Astrocyte of the cerebellum (primary cell): ENCODE measurements around the gene BMP8B.
"Not testable (repeated sequence)": the region's sequence is repeated elsewhere in the genome, so short reads cannot be mapped to it uniquely, and the experiment has no call there.

Source experiments
- DNase-seq: peaks from one replicate; pipeline ENCODE4 v3.0.0-alpha.2; 2011; ENCODE audit warnings: low read depth
- H3K4me3 ChIP-seq: 2 replicates; pipeline ENCODE4 v1.5.1; 2011; ENCODE audit warnings: mild to moderate bottlenecking, low read depth, low read length, moderate library complexity
- CTCF ChIP-seq: IDR thresholded peaks from 2 replicates; pipeline ENCODE4 v1.5.1; 2012; ENCODE audit warnings: low read length, low read depth, moderate library complexity, mild to moderate bottlenecking; ENCODE audit errors: missing control alignments
- in situ Hi-C: cut with HindIII; loops from 2 replicates; pipeline ENCODE4 v1.10.0; 2017; ENCODE audit warnings: low sequenced_read_pairs

BMP8B gene

GRCh38 chr1:39782103-39782502, 6.6 kb downstream of the BMP8B start:
- TF ChIP-seq CTCF: no peak
- no peak overlapping the region for H3K4me3 ChIP-seq
- in situ Hi-C loops: no loop called here
- DNase-seq: no peak

GRCh38 chr1:39781349-39781715, 7.3 kb downstream of the BMP8B start:
- no peak overlapping the region for H3K4me3 ChIP-seq
- TF ChIP-seq CTCF: no peak
- in situ Hi-C loops: no loop called here
- DNase-seq: no peak

- no peak overlapping the region for H3K4me3 ChIP-seq
- TF ChIP-seq CTCF: no peak
- in situ Hi-C loops: no loop called here
- no peak for DNase-seq
Measured at GRCh38 chr1:39779821-39780220, 8.8 kb downstream of the BMP8B start.

GRCh38 chr1:39779137-39779536, 9.5 kb downstream of the BMP8B start:
- in situ Hi-C loops: no loop called here
- no peak overlapping the region for H3K4me3 ChIP-seq
- no peak for DNase-seq
- no peak for TF ChIP-seq CTCF

GRCh38 chr1:39778463-39779099, 10.1 kb downstream of the BMP8B start:
- in situ Hi-C loops, DNase-seq, H3K4me3 ChIP-seq: not testable (repeated sequence)

- DNase-seq, H3K4me3 ChIP-seq, in situ Hi-C loops: not testable (repeated sequence)
Measured at GRCh38 chr1:39777896-39778295, 10.8 kb downstream of the BMP8B start.

GRCh38 chr1:39777306-39777705, 11.4 kb downstream of the BMP8B start:
- H3K4me3 ChIP-seq: no peak overlapping the region
- TF ChIP-seq CTCF: no peak
- DNase-seq: no peak
- in situ Hi-C loops: no loop called here

- TF ChIP-seq CTCF: no peak
- in situ Hi-C loops: no loop called here
- no peak overlapping the region for H3K4me3 ChIP-seq
- no peak for DNase-seq
Measured at GRCh38 chr1:39776886-39777285, 11.8 kb downstream of the BMP8B start.
